ENCODE measurements around the gene COL18A1.

Gene COL18A1

DNA sequence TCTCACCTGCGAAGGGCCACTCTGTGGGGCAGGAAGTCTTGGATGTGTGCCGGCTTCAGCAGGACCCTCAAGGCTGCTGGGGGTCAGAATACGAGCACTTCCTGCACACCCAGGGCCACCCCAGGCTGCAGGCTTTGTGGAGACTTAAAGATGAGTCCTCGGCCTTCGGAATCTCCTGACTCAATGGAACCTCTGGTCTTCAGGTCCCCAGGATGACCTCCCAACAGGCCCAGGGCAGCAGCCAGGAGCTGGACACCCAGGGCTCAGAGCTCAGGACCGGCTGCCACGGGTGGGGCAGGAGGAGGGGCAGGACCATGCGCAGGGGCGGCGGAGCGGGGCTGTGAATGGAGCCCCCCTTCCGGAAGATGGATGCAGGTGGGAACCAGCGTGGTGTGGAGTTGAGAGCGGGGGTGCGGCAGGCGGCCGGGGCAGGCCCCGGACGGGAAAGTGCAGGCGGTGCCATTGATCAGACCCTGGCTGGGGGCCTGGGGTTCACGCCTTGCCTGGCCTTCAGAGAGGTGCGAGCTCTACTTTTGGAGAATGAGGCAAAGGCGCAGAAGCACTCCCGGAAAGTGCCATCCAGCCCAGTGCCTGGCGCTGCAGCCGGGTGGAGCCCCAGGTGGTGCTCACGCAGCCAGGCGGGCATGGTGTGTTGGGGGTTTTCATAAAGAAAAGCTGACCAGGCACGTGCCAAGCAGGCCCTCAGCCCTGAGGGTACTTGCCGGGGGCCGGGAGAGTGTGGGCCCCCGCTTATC is 10.4 kb downstream of the COL18A1 start:
- DNase-seq = no peak

- DNase-seq = no peak
These were observed 11.1 kb downstream of the COL18A1 start for GRCh38 chr21:45415943-45416611.

GRCh38 chr21:45416620-45417019 is 11.7 kb downstream of the COL18A1 start:
- DNase-seq = no peak

DNA sequence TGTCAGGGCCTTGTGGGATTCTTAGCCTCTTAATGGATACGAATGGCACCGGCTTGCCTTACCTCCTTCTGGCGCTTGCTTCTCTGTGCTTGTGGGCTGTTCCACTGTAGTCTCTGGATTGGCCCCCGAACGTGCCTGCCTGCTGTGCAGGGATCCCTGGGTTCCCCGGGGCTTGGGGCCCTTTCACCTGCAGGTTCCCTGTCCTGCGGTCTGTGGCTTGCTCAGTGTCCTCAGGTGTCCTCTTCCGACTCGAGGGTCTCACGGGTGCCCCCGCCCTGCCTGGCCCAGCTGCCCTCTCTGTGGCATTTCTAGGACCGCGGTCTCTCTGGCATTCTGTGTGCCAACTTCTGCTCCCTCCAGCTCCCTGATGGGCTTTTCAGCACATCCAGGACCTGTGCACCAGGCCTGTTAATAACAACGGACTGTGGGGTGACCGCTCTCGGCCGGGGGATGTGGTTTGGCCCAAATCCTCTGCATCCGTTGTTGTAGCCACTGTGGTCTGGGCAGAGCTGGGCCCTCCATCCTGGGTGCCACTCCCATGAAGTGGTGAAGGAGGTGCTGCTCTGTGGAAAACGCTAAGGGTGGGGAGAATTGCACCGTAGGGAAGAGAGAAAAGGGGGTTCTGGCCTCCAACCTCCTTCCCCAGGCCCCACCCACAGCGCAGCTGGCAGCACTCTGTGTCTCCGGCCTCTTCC is 12.4 kb downstream of the COL18A1 start:
- no peak for DNase-seq

DNA sequence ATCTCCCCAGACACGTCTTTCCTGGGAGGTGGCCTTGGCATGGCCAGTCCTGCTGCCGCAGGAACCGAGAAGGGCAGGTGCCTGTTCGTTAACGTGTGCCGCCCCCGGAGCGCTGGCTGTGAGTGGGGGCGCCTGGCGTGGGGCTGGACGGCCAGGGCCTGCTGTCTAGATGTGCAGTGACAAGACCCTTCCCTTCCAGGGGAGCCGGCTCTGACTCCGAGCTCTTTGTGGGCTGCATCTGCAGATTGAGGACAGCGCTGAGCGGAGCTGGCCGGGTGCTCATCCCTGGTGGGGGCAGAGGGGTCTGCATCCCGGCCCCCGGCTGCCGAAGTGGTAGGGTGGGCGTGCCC is 13.0 kb downstream of the COL18A1 start:
- no peak for DNase-seq

DNA sequence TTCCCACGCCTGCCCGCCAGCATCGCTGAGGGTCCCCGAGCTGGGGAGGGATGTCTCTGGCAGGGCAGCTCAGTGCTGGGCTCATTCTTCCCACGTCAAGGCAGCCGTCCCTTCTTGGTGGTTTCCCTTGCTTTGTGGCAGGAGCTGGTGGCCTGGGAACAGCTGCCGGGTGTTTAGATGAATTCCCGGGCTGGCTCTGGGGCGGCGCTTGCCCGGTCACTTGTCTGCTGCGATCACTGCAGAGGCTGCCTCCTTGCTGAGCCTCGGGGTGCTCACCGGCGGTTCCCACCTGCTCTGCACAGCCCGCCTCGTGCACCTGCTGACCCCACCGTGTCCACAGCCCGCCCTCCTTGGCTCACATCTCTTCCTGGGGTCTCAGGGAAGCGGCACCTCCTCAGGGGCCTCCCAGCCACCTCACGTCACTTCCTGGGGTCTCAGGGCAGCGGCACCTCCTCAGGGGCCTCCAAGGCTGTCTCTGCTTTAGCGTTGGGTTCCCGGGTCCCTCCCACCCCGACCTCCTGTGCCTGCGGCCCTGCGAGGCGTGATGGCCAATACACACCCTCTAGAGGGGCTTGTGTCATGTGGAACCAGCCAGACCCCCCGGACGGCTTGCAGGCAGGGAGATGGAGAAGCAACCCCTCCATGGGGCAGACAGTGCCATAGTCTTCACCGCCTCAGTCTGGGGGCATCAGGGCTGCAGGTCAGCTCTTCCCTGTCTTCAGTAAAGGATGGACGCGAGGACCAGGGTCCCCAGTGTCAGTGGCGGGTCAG is 13.5 kb downstream of the COL18A1 start:
- no peak for DNase-seq

DNA sequence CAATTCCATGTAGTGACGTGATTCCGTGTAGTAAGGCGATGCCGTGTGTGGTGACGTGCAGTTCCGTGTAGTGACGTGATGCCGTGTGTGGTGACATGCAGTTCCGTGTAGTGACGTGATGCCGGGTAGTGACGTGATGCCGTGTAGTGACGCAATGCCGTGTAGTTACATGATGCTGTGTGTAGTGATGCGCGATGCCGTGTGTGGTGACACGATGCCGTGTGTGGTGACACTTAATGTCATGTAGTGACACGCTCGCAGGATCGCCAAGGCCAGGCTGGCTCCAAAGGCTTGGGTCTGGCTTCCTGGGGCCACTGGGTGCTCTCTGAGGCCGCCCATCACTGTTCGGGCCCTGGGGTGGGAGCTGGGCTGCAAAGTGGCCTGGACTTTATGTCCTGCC is 14.2 kb downstream of the COL18A1 start:
- DNase-seq = no peak

- no peak for DNase-seq
These were observed 15.4 kb downstream of the COL18A1 start for GRCh38 chr21:45420061-45421041.

GRCh38 chr21:45421071-45421845 is 16.3 kb downstream of the COL18A1 start:
- no peak for DNase-seq

DNA sequence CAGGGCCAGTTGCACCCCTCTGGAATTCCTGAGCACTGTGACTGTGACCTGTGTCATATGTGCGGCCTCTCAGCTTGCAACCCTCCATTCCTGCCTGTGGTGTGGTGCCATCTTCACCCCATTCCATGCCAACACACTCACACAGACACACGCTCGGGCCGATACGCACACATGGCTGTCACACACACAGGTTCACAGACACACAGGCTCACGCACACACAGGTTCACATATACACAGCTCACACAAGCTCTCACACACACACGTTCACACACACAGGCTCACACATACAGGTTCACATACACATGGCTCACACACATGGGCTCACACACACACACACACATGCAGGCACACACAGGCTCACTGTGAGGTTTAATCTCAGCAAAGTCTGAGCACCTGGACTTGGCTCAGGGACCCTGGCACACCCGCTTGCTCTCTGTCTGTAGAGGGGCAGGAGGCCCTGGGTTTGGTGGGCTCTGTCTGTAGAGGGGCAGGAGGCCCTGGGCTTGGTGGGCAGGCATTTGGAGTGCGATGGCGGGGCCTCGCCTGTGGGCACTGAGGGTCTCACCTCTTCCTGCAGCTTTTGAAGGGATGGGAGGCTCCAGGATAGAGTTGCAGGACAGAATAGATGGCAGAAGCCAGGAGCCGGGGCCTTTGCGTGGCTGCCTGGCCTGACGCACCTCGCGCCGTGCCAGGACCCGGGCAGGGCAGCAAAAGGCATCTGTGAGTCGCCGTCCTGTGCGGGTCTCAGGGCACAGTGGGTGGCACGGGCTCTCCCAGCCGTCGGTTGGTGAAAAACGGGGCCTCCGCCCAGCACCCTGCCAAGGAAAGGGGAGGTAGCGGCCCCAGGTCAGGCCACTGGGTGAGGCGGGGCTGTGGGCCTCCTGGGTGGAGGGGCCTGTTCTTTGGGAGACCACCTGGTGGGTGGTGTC is 17.1 kb downstream of the COL18A1 start:
- no peak for DNase-seq

DNA sequence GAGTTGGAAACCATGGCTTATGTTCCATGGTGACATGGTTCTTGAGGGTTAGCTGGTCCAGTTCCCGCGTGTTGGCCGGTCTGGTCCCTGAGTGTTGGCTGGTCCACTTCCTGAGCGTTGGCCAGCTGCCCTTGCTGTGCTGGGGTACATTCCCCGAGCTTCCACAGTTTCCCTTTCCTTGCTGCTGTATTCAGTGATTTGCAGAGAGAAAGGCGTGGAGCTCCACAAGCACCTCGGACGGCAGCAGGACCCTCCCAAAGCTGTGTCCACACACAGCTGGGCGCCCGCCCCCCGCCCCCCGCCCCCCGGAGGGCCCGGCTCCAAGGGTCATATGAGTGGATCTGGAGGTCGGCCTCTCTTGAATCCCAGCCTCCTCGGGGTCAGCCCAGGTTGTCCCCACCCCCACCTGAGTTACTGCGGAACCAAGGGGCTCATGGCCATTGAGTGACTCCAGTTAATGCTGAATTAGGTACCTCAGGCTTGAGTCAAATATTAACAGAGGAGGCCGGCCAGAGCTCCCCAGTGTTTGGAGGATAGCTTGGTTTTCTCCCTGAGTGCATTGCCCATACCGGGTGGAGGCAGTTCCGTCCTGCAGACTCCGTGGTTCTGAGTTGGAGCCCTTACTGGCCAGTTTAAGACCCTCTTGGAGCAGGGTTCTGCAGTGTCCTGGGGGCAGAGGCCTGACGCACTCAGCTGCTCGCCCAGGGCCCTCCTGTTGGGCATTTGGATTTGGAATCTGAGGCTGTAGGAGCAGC is 18.4 kb downstream of the COL18A1 start:
- DNase-seq = no peak

DNA sequence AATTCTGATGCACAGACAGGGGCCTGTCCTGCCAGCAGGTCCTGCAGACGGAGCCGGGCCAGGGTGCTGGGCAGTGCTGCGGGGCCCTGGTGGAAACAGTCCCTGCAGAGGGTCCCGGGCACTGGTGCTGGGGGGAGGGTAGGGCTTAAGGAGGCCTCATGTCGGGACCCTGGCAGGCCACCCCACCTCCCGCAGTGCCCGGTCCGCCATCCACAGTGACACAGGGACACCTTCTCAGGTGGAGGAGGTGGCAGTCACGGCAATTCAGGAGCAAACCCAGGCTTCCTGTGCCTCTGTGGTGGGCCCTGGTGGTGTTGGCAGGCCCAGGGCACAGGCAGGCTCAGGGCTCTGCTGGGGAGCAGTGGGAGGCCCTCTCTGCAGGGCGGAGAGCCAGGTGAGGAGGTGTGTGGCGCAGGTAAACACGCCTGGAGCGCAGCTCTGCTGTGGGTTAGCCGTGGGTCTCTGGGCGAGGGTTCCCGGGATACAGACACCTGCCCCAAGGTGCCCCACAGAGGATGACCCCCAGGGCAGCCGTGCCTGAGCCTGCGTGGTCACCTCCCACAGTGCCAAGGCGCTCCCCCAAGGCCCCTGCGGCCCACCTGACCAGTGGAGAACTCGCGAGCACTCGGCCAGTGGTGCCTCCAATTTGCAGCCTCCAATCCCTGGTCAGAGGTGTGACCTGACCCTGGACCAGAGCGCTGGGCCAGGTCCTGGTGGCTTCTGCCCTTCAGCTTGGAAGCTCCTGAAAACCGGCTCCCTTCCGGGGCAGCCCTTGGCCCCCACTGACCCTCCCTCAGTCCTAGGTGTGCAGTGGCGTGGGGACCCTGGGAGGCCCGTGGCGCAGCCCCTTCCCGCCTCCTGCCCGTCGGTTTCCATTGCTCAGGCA is 19.2 kb downstream of the COL18A1 start:
- no peak for DNase-seq

- no peak for DNase-seq
These were observed 20.2 kb downstream of the COL18A1 start for GRCh38 chr21:45424854-45425795.

- DNase-seq = no peak
These were observed 22.6 kb downstream of the COL18A1 start for GRCh38 chr21:45427331-45428271.

- no peak for DNase-seq
These were observed 23.6 kb downstream of the COL18A1 start for GRCh38 chr21:45428534-45428933.

Data from CD4-positive, alpha-beta T cell treated with Interleukin-1 beta for 1 hour (primary cell).